DOHH2 (cell line): ENCODE measurements around the gene RAP1GAP.

Experiments used
- H3F3A ChIP-seq: fragments of 200-600 bp; sonication (generic), shearing (Covaris generic); 2 replicates; pipeline ENCODE4 v1.6.0; 2016; ENCODE audit warnings: antibody characterized with exemption, mild to moderate bottlenecking; ENCODE audit not compliant: control insufficient read depth, insufficient read depth
- H3K27ac ChIP-seq: fragments of 200-600 bp; sonication (generic); 2 replicates; pipeline ENCODE4 v1.5.1; 2014; ENCODE audit warnings: low read depth, mild to moderate bottlenecking, low read length, moderate library complexity
- H3K27me3 ChIP-seq: fragments of 200-600 bp; sonication (generic); 2 replicates; pipeline ENCODE4 v1.6.1; 2014; ENCODE audit warnings: mild to moderate bottlenecking, low read length, mixed read lengths; ENCODE audit not compliant: control insufficient read depth
- H3K36me3 ChIP-seq: fragments of 200-600 bp; sonication (generic); 2 replicates; pipeline ENCODE4 v1.6.1; 2014; ENCODE audit warnings: mild to moderate bottlenecking, low read length, moderate library complexity, mixed read lengths; ENCODE audit not compliant: control insufficient read depth
- H3K4me1 ChIP-seq: fragments of 200-600 bp; sonication (generic); 2 replicates; pipeline ENCODE4 v1.6.1; 2014; ENCODE audit warnings: mild to moderate bottlenecking, low read length, mixed read lengths; ENCODE audit not compliant: control insufficient read depth
- H3K4me2 ChIP-seq: fragments of 200-600 bp; sonication (generic); 2 replicates; pipeline ENCODE4 v1.6.0; 2014; ENCODE audit warnings: mild to moderate bottlenecking, low read length, moderate library complexity
- H3K4me3 ChIP-seq: fragments of 200-600 bp; sonication (generic); 2 replicates; pipeline ENCODE4 v1.5.1; 2014; ENCODE audit warnings: mild to moderate bottlenecking, low read length, mixed read lengths
- H3K79me2 ChIP-seq: fragments of 200-600 bp; sonication (generic); 2 replicates; pipeline ENCODE4 v1.6.1; 2014; ENCODE audit warnings: mild to moderate bottlenecking, low read length, mixed read lengths; ENCODE audit not compliant: control insufficient read depth
- H3K9me2 ChIP-seq: fragments of 200-600 bp; sonication (generic); replicated peaks from 2 replicates; pipeline ENCODE4 v1.6.1; 2014; ENCODE audit warnings: mild to moderate bottlenecking, low read length, mixed read lengths; ENCODE audit not compliant: control insufficient read depth
- H3K9me3 ChIP-seq: fragments of 200-600 bp; sonication (generic); 2 replicates; pipeline ENCODE4 v1.6.1; 2014; ENCODE audit warnings: antibody characterized with exemption, low read length, mixed read lengths; ENCODE audit not compliant: control insufficient read depth, insufficient read depth
- H4K20me1 ChIP-seq: fragments of 200-600 bp; sonication (generic); 2 replicates; pipeline ENCODE4 v1.6.0; 2014; ENCODE audit warnings: low read depth, mild to moderate bottlenecking, antibody characterized with exemption, low read length, moderate library complexity; ENCODE audit not compliant: control insufficient read depth, insufficient read depth
- CTCF ChIP-seq: fragments of 200-600 bp; sonication (generic); IDR thresholded peaks from one replicate; pipeline ENCODE4 v1.5.1; 2014; ENCODE audit warnings: antibody characterized with exemption, mild to moderate bottlenecking, low read depth, low read length; ENCODE audit not compliant: poor library complexity, severe bottlenecking
- EZH2phosphoT487 ChIP-seq: fragments of 200-600 bp; sonication (generic); IDR thresholded peaks from 2 replicates; pipeline ENCODE4 v1.6.1; 2017; ENCODE audit warnings: borderline replicate concordance, mild to moderate bottlenecking, antibody characterized with exemption, low read length, moderate library complexity, mixed read lengths

The RAP1GAP gene

GRCh38 chr1:21616372-21616771 is 52.8 kb downstream of the RAP1GAP start:
- Histone ChIP-seq H3K9me3 (no peaks in the 10 kb centered on the region), H3K4me2 (no peak overlapping the region), H4K20me1 (no peaks in the 10 kb centered on the region), H3F3A (no peaks in the 10 kb centered on the region), H3K36me3 (no peaks in the 10 kb centered on the region), H3K27ac (no peak overlapping the region), H3K27me3 (peaks cover 8% of the 10 kb centered on the region; the same call in 1 of the 2 replicates), H3K4me1 (no peaks in the 10 kb centered on the region), H3K9me2 (no peaks in the 10 kb centered on the region), H3K4me3 (no peak overlapping the region), H3K79me2 (no peaks in the 10 kb centered on the region)
- TF ChIP-seq CTCF, result no peak
- no peak for TF ChIP-seq EZH2phosphoT487

- Histone ChIP-seq H3K9me3 (no peaks in the 10 kb centered on the region), H3K4me2 (no peak overlapping the region), H3K4me3 (no peak overlapping the region), H3K79me2 (no peaks in the 10 kb centered on the region), H3K9me2 (no peaks in the 10 kb centered on the region), H3K36me3 (no peaks in the 10 kb centered on the region), H3F3A (no peaks in the 10 kb centered on the region), H3K4me1 (no peaks in the 10 kb centered on the region), H3K27ac (no peak overlapping the region), H3K27me3 (no peaks in the 10 kb centered on the region; the same call in 1 of the 2 replicates), H4K20me1 (no peaks in the 10 kb centered on the region)
- TF ChIP-seq EZH2phosphoT487 (no peak), CTCF (no peak)
These were observed 54.6 kb downstream of the RAP1GAP start for GRCh38 chr1:21614419-21615115.

DNA sequence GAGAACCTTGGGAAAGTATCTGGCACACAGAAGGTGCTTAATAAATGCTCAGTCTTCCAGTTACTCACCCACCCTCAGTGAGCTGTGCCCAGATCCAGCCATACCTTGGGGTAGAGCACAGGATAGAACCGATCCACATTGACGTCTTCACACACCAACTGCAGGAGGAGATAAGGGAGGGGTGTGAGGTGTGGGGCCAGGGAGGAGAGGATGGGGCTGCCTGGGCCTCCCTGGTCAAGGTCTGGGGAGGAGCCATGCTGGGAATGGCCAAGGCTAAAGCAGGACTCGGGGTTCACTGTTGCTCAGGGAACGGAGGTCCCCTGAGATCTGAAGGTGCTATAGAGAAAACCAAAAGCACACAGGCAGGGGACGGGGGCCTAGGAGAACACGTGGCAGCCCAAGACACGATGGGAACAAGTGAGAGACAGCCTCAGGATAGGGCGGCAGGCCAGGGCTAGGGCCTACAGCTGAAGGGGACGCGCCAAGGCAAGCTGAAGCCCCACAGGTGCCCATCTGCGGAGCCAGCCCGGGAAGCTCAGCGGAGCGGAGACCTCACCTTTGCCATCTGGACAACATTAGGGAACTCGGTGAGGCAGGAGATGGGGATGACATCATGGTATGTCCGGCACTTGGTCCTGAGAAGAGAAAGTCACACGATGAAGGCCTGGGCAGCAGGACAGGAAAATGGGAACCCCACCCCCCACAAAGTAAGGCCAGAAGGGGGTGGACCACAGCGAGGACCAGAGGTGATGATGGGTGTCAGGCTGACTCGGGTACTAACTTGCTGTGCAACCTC is 55.9 kb downstream of the RAP1GAP start:
- no peak overlapping the region for H3K4me2 ChIP-seq
- H3K36me3 ChIP-seq, result no peaks in the 10 kb centered on the region
- no peaks in the 10 kb centered on the region for H3K79me2 ChIP-seq
- H3K4me1 ChIP-seq, result no peaks in the 10 kb centered on the region
- no peaks in the 10 kb centered on the region for H3K9me3 ChIP-seq
- no peaks in the 10 kb centered on the region for H4K20me1 ChIP-seq
- H3K9me2 ChIP-seq, result no peaks in the 10 kb centered on the region
- H3K27ac ChIP-seq, result no peak overlapping the region
- no peaks in the 10 kb centered on the region; the same call in 1 of the 2 replicates for H3K27me3 ChIP-seq
- TF ChIP-seq CTCF (no peak), EZH2phosphoT487 (no peak)
- no peaks in the 10 kb centered on the region for H3F3A ChIP-seq
- no peak overlapping the region for H3K4me3 ChIP-seq
